GM12874 (cell line): ENCODE results near the gene TINAGL1.

Source experiments
- CTCF ChIP-seq: IDR thresholded peaks from 2 replicates; pipeline ENCODE4 v1.5.1; 2011; ENCODE audit warnings: low read depth, mild to moderate bottlenecking, control low read depth, low read length, moderate library complexity; ENCODE audit not compliant: insufficient read depth

Gene TINAGL1

GRCh38 chr1:31609514-31610118 is 33.3 kb downstream of the TINAGL1 start:
- TF ChIP-seq CTCF: no peak

- TF ChIP-seq CTCF: no peak
Measured at GRCh38 chr1:31614414-31615005, 38.2 kb downstream of the TINAGL1 start.

- no peak for TF ChIP-seq CTCF
Measured at GRCh38 chr1:31615414-31615813, 39.1 kb downstream of the TINAGL1 start.

- no peak for TF ChIP-seq CTCF
Measured at GRCh38 chr1:31615939-31616338, 39.6 kb downstream of the TINAGL1 start.

GRCh38 chr1:31617218-31617915 is 41.1 kb downstream of the TINAGL1 start, which contains the start of gene HCRTR1:
HCRTR1 (plus strand) TSS chr1:31617689; CDS start chr1:31619193, 1,504 bp downstream.
- no peak for TF ChIP-seq CTCF

- peak; percentile 96 for TF ChIP-seq CTCF
Measured at GRCh38 chr1:31617916-31618746, 41.8 kb downstream of the TINAGL1 start.
